K562 treated with DMSO at 1 percent for 24 hours (cell line): ENCODE data around the gene PLXNC1. TPM values are rescaled to one million over a fixed set of nuclear protein-coding genes. Genes with fewer than 3 reads are reported as not detected.

Experiments used
- total RNA-seq: library from RNA; unstranded; fragments of 300-600 nt; gene quantifications from 2 replicates; pipeline ENCODE4 v1.2.3, GENCODE V29; 2022; ENCODE audit warnings: low read depth; ENCODE audit not compliant: insufficient read depth

PLXNC1 gene
- total RNA-seq: 0.51 and 0.61 TPM in 2 replicates

GRCh38 chr12:94147991-94148738 is at the start of gene PLXNC1:
Gene PLXNC1, plus strand, starts transcription at chr12:94148577. Its CDS starts 395 bp downstream, at chr12:94148972.

